HCT116 (cell line): ENCODE measurements around the gene CAMSAP1. TPM values are rescaled to one million over a fixed set of nuclear protein-coding genes. Genes with fewer than 3 reads are reported as not detected.

Source experiments
- ATAC-seq: fragments of 200-7000 bp; cut with Tn5 transposase; 2 replicates; pipeline ENCODE4 v1.9.1; 2020; ENCODE audit warnings: mild to moderate bottlenecking, moderate library complexity
- BruUV-seq: library from RNA; stranded (reverse); fragments of 400-500 nt; replicated peaks from 2 replicates; lab custom pipeline; 2021; lab: Mats Ljungman, UMichigan
- CTCF ChIA-PET: fragments of 300-600 bp; sonication (Branson Sonifier 250); formaldehyde crosslinking; loops from one replicate; lab custom pipeline; 2021; ENCODE audit warnings: antibody characterized with exemption; lab: Charles Lee
- POLR2A ChIA-PET: fragments of 300-600, 350-600 bp; sonication (Branson Sonifier 250); formaldehyde crosslinking; loops from one replicate; lab custom pipeline; 2021; ENCODE audit warnings: antibody characterized with exemption; lab: Charles Lee
- RAD21 ChIA-PET, 2 experiments: fragments of 300-600 bp; sonication (Branson Sonifier 250); formaldehyde crosslinking; loops; one replicate each; lab custom pipeline; 2023; ENCODE audit warnings: low total read pairs in 2 of 2; ENCODE audit not compliant: uncharacterized antibody in 2 of 2, unreplicated experiment in 2 of 2, low non-redundant PET in 1 of 2; lab: Charles Lee
- DNase-seq: peaks from one replicate; pipeline ENCODE4 v3.0.0-alpha.2; 2010; ENCODE audit warnings: low read depth, low spot score
- H2AFZ ChIP-seq: fragments of 200-600 bp; shearing (Covaris generic), sonication (generic); 2 replicates; pipeline ENCODE4 v1.6.1; 2017; ENCODE audit warnings: low read depth, mixed run types, mixed read lengths, antibody characterized with exemption, low read length; ENCODE audit not compliant: poor library complexity, severe bottlenecking
- H3K27ac ChIP-seq: 2 replicates; pipeline ENCODE4 v1.5.1; 2012; ENCODE audit warnings: low read depth, low read length
- H3K27me3 ChIP-seq: fragments of 200-600 bp; sonication (generic); 2 replicates; pipeline ENCODE4 v1.6.1; 2016; ENCODE audit warnings: mixed run types, low read length, mixed read lengths; ENCODE audit not compliant: insufficient read depth
- H3K36me3 ChIP-seq, 2 experiments: fragments of 200-500 bp in 1 of 2; fragments of 200-600 bp in 1 of 2; sonication (Bioruptor generic) in 1 of 2; sonication (generic) in 1 of 2; 2 replicates each; pipeline versions ENCODE4 v1.5.1 to v1.6.1; 2014 to 2016; ENCODE audit warnings: low read length in 2 of 2, inconsistent platforms in 1 of 2, mixed read lengths in 1 of 2, mixed run types in 1 of 2; ENCODE audit not compliant: insufficient read depth in 2 of 2, control insufficient read depth in 1 of 2
- H3K4me1 ChIP-seq, 2 experiments: fragments of 200-600 bp in 1 of 2; sonication (generic) in 1 of 2; 2 replicates each; pipeline versions ENCODE4 v1.5.1 to v1.6.1; 2012 to 2017; ENCODE audit warnings: low read length in 2 of 2, inconsistent platforms in 1 of 2, mild to moderate bottlenecking in 1 of 2, mixed read lengths in 1 of 2, mixed run types in 1 of 2, moderate library complexity in 1 of 2; ENCODE audit not compliant: insufficient read depth in 2 of 2, control insufficient read depth in 1 of 2
- H3K4me2 ChIP-seq: fragments of 200-600 bp; sonication (generic); 2 replicates; pipeline ENCODE4 v1.6.1; 2017; ENCODE audit warnings: mixed run types, low read length, mixed read lengths
- H3K4me3 ChIP-seq, 2 experiments: fragments of 200-600 bp in 1 of 2; sonication (generic) in 1 of 2; replicated peaks in 1 of 2; 2 replicates each; pipeline ENCODE4 v1.5.1; 2011 to 2016; ENCODE audit warnings: low read length in 2 of 2, control low read depth in 1 of 2, low read depth in 1 of 2, mild to moderate bottlenecking in 1 of 2, mixed read lengths in 1 of 2, mixed run types in 1 of 2
- H3K79me2 ChIP-seq: fragments of 200-600 bp; sonication (generic); 2 replicates; pipeline ENCODE4 v1.6.1; 2017; ENCODE audit warnings: mild to moderate bottlenecking, mixed run types, low read length, moderate library complexity, mixed read lengths; ENCODE audit not compliant: insufficient read depth
- H3K9ac ChIP-seq: fragments of 200-600 bp; sonication (generic); 2 replicates; pipeline ENCODE4 v1.6.1; 2016; ENCODE audit warnings: low read length, mixed read lengths
- H3K9me2 ChIP-seq: fragments of 200-600 bp; sonication (generic), shearing (Covaris generic); 2 replicates; pipeline ENCODE4 v1.6.1; 2017; ENCODE audit warnings: mixed run types, mild to moderate bottlenecking, moderate library complexity; ENCODE audit not compliant: insufficient read depth
- H3K9me3 ChIP-seq, 2 experiments: fragments of 200-500 bp in 1 of 2; fragments of 200-600 bp in 1 of 2; sonication (Bioruptor generic) in 1 of 2; sonication (generic) in 1 of 2; 2 replicates each; pipeline ENCODE4 v1.6.1; 2014 to 2017; ENCODE audit warnings: low read length in 2 of 2, mixed read lengths in 2 of 2, inconsistent platforms in 1 of 2, low read depth in 1 of 2, mild to moderate bottlenecking in 1 of 2, mixed run types in 1 of 2, moderate library complexity in 1 of 2; ENCODE audit not compliant: control insufficient read depth in 1 of 2, insufficient read depth in 1 of 2
- H4K20me1 ChIP-seq: fragments of 200-600 bp; sonication (generic), shearing (Covaris generic); 2 replicates; pipeline ENCODE4 v1.6.1; 2017; ENCODE audit warnings: mixed run types, mild to moderate bottlenecking, moderate library complexity; ENCODE audit not compliant: insufficient read depth
- CEBPB ChIP-seq: IDR thresholded peaks from 2 replicates; pipeline ENCODE4 v1.6.1; 2012; ENCODE audit warnings: low read depth
- ELF1 ChIP-seq: IDR thresholded peaks from 2 replicates; pipeline ENCODE4 v1.6.1; 2012; ENCODE audit warnings: low read depth, borderline replicate concordance
- EZH2 ChIP-seq: fragments of 200-600 bp; sonication (generic); IDR thresholded peaks from 2 replicates; pipeline ENCODE4 v1.6.1; 2017; ENCODE audit warnings: antibody characterized with exemption, mixed run types
- EZH2phosphoT487 ChIP-seq: fragments of 200-600 bp; IDR thresholded peaks from 2 replicates; pipeline ENCODE4 v1.6.1; 2018; ENCODE audit warnings: antibody characterized with exemption, borderline replicate concordance
- JUND ChIP-seq: IDR thresholded peaks from 2 replicates; pipeline ENCODE4 v1.6.1; 2012
- POLR2A ChIP-seq: IDR thresholded peaks from 2 replicates; pipeline ENCODE4 v1.7.0; 2011; ENCODE audit warnings: borderline replicate concordance; ENCODE audit not compliant: insufficient read depth, insufficient read length; ENCODE audit errors: extremely low read depth
- RAD21 ChIP-seq: IDR thresholded peaks from 2 replicates; pipeline ENCODE4 v1.6.1; 2012; ENCODE audit warnings: low read depth, mild to moderate bottlenecking
- SP1 ChIP-seq: IDR thresholded peaks from 2 replicates; pipeline ENCODE4 v1.6.1; 2012; ENCODE audit warnings: low read depth
- SRF ChIP-seq: IDR thresholded peaks from 2 replicates; pipeline ENCODE4 v1.6.1; 2012; ENCODE audit warnings: low read depth
- TCF7L2 ChIP-seq: IDR thresholded peaks from 2 replicates; pipeline ENCODE4 v1.7.0; 2011; ENCODE audit warnings: borderline replicate concordance, inconsistent platforms; ENCODE audit not compliant: insufficient read depth, insufficient read length; ENCODE audit errors: extremely low read depth
- ZFX ChIP-seq: fragments of 450-650 bp; IDR thresholded peaks from 2 replicates; pipeline ENCODE4 v1.6.1; 2017
- ZNF274 ChIP-seq: fragments of 200-500 bp; sonication (Bioruptor generic); IDR thresholded peaks from 2 replicates; pipeline ENCODE4 v1.6.1; 2014; ENCODE audit warnings: mild to moderate bottlenecking, low read depth, low read length, inconsistent platforms
- intact Hi-C: fragments of 100-400 bp; cut with micrococcal nuclease; formaldehyde crosslinking; loops from 2 replicates; pipeline ENCODE4 v1.10.0; 2022
- total RNA-seq: library from RNA; stranded (reverse); gene quantifications from one replicate; pipeline ENCODE4 v1.2.1, GENCODE V29; 2021; ENCODE audit not compliant: unreplicated experiment
- TF ChIP-seq, protein P1 (sequence below): IDR thresholded peaks from 2 replicates; pipeline ENCODE4 v1.6.1; 2012
- TF ChIP-seq, protein P2 (sequence below): IDR thresholded peaks from 2 replicates; pipeline ENCODE4 v1.6.1; 2012
- TF ChIP-seq, protein P3 (sequence below): IDR thresholded peaks from 2 replicates; pipeline ENCODE4 v1.6.1; 2011; ENCODE audit warnings: mild to moderate bottlenecking, low read length, moderate library complexity; ENCODE audit not compliant: insufficient replicate concordance; ENCODE audit errors: extremely low read depth

Gene CAMSAP1
- total RNA-seq, 1 experiment from 2014 or later = 33.1 TPM

DNA sequence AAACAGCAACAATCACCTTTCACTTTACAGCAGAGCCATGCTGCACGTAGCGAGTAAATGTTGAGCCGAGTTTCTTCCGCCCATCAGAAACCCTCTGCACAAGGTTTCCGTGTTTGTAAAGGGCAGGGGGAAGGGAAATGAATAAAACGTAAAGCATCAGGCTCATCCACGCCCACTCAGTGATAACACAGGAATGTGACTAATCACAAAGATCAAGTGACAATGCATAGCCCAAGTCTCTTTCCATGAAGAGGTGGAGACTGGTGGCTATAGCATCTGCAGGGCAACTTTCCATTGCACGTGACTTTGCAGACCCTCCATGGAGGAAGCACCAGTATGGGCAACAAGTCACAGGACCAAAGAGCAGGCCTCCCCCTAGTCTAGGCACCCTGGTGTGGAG is 56.6 kb downstream of the CAMSAP1 start:
- H3K9me2 ChIP-seq = no peaks in the 10 kb centered on the region
- H3K27me3 ChIP-seq = no peaks in the 10 kb centered on the region
- ChIA-PET POLR2A (no interaction called here), RAD21 (no interaction called here), CTCF (no interaction called here)
- no TSS peak for BruUV-seq
- peaks cover 3 to 4% of the 10 kb centered on the region in 2 experiments; a peak in 3 of 4 replicates for H3K36me3 ChIP-seq
- DNase-seq (no peak), ATAC-seq (no peak)
- H3K9ac ChIP-seq = no peak overlapping the region
- no peak overlapping the region for H3K27ac ChIP-seq
- no peaks in the 10 kb centered on the region for H4K20me1 ChIP-seq
- peaks cover 13% of the 10 kb centered on the region; the same call in 1 of the 2 replicates for H3K79me2 ChIP-seq
- H3K4me2 ChIP-seq = peak overlapping the region; percentile 5; the same call in 1 of the 2 replicates
- peaks cover 0 to 15% of the 10 kb centered on the region in 2 experiments; a peak in 1 of 4 replicates for H3K4me1 ChIP-seq
- no peak for TF ChIP-seq SRF
- TF ChIP-seq, protein P1, sequence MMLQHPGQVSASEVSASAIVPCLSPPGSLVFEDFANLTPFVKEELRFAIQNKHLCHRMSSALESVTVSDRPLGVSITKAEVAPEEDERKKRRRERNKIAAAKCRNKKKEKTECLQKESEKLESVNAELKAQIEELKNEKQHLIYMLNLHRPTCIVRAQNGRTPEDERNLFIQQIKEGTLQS = no peak
- no peak for TF ChIP-seq JUND
- no peak for TF ChIP-seq EZH2phosphoT487
- TF ChIP-seq, protein P2, sequence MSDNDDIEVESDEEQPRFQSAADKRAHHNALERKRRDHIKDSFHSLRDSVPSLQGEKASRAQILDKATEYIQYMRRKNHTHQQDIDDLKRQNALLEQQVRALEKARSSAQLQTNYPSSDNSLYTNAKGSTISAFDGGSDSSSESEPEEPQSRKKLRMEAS = no peak
- TF ChIP-seq, protein P3, sequence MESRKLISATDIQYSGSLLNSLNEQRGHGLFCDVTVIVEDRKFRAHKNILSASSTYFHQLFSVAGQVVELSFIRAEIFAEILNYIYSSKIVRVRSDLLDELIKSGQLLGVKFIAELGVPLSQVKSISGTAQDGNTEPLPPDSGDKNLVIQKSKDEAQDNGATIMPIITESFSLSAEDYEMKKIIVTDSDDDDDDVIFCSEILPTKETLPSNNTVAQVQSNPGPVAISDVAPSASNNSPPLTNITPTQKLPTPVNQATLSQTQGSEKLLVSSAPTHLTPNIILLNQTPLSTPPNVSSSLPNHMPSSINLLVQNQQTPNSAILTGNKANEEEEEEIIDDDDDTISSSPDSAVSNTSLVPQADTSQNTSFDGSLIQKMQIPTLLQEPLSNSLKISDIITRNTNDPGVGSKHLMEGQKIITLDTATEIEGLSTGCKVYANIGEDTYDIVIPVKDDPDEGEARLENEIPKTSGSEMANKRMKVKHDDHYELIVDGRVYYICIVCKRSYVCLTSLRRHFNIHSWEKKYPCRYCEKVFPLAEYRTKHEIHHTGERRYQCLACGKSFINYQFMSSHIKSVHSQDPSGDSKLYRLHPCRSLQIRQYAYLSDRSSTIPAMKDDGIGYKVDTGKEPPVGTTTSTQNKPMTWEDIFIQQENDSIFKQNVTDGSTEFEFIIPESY = no peak
- intact Hi-C loops = no loop called here
- no peak overlapping the region for H2AFZ ChIP-seq
- no peak overlapping the region for H3K4me3 ChIP-seq
- H3K9me3 ChIP-seq = no peaks in the 10 kb centered on the region

DNA sequence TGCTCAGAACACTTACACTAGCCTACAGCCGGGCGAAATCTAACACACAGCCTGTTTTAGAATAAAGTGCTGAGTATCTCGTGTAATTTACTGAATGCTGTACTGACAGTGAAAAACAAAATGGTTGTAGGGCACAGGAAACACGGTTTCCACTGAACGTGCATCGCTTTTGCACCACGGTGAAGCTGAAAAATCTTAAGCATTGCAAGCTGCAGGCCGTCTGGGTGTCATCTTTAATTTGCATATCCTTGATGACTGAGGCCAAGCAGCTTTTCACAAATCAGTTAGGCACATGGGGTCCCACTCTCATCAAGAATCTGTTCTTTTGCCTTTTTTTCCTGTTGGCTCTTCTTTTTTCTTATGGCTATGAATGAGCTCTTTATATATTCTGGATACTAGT is 58.2 kb downstream of the CAMSAP1 start:
- H3K4me3 ChIP-seq = no peak overlapping the region
- H2AFZ ChIP-seq = no peak overlapping the region
- peaks cover 13% of the 10 kb centered on the region; the same call in 1 of the 2 replicates for H3K79me2 ChIP-seq
- H4K20me1 ChIP-seq = no peaks in the 10 kb centered on the region
- no peaks in the 10 kb centered on the region for H3K9me3 ChIP-seq
- RAD21 ChIA-PET = no interaction called here
- no peaks in the 10 kb centered on the region for H3K9me2 ChIP-seq
- H3K27ac ChIP-seq = no peak overlapping the region
- H3K36me3 ChIP-seq = peaks cover 3 to 4% of the 10 kb centered on the region in 2 experiments; a peak in 3 of 4 replicates
- no peak overlapping the region for H3K9ac ChIP-seq
- no peak overlapping the region for H3K4me2 ChIP-seq
- BruUV-seq = no TSS peak
- no peak for DNase-seq
- ATAC-seq = no peak
- no peaks in the 10 kb centered on the region for H3K27me3 ChIP-seq
- POLR2A ChIA-PET = no interaction called here
- intact Hi-C loops = no loop called here
- CTCF ChIA-PET = no interaction called here
- peaks cover 0 to 15% of the 10 kb centered on the region in 2 experiments; a peak in 1 of 4 replicates for H3K4me1 ChIP-seq
- TF ChIP-seq POLR2A = no peak
- TF ChIP-seq EZH2phosphoT487 = no peak
- TF ChIP-seq EZH2 = no peak
- TF ChIP-seq SRF = no peak
- TF ChIP-seq TCF7L2 = no peak
- TF ChIP-seq CEBPB = no peak
- no peak for TF ChIP-seq ELF1
- TF ChIP-seq, protein P1 = no peak
- no peak for TF ChIP-seq ZNF274
- TF ChIP-seq, protein P3 = no peak
- no peak for TF ChIP-seq RAD21
- no peak for TF ChIP-seq JUND
- no peak for TF ChIP-seq ZFX
- TF ChIP-seq SP1 = no peak
